ENCODE data around the gene TGFB2.

- no peak for TF ChIP-seq EZH2 (IDR thresholded peaks at IDR 0.05; ENCODE audit: borderline replicate concordance, low read depth, low read length, severe bottlenecking)
- TF ChIP-seq MAX (IDR thresholded peaks at IDR 0.05; ENCODE audit: insufficient read depth, insufficient read length): no peak
- TF ChIP-seq CTCF (IDR thresholded peaks at IDR 0.05; ENCODE audit: extremely low read depth in 1 of 2, insufficient read depth in 1 of 2, low read depth in 1 of 2, low read length in 2 of 2): no peak
- TF ChIP-seq POLR2AphosphoS5 (IDR thresholded peaks at IDR 0.05; ENCODE audit: insufficient read depth, low read depth, low read length): no peak
- TF ChIP-seq POLR2A (IDR thresholded peaks at IDR 0.05; ENCODE audit: low read depth, low read length): no peak
- TF ChIP-seq JUN (IDR thresholded peaks at IDR 0.05; ENCODE audit: borderline replicate concordance, insufficient read depth, insufficient read length, low read depth): no peak
- TF ChIP-seq MYC (IDR thresholded peaks at IDR 0.05; ENCODE audit: low read depth, low read length): no peak
Observed at GRCh38 chr1:218314316-218314715, 30.8 kb upstream of the TGFB2 start.
